Stimulated activated CD8-positive, alpha-beta memory T cell treated with anti-CD3 and anti-CD28 coated beads, Interleukin-2, amount 100 ng/mL, for 1 hour (primary cell): Measurements from ENCODE around the gene UBE3D.
"Not testable (repeated sequence)": the region's sequence is repeated elsewhere in the genome, so short reads cannot be mapped to it uniquely, and the experiment has no call there.

Experiments used
- DNase-seq, 2 donors: peaks; one replicate each; pipeline ENCODE4 v3.0.0-alpha.2; 2020; ENCODE audit warnings: low read depth in 2 of 2

The UBE3D gene

GRCh38 chr6:83055366-83055964 is 10.2 kb downstream of the UBE3D start:
- no peak for DNase-seq

GRCh38 chr6:83053678-83054077 is 12.0 kb downstream of the UBE3D start:
- DNase-seq: no peak

GRCh38 chr6:83051377-83052172 is 14.1 kb downstream of the UBE3D start:
- no peak for DNase-seq

GRCh38 chr6:83047065-83047754 is 18.4 kb downstream of the UBE3D start:
- no peak for DNase-seq

GRCh38 chr6:83044091-83044768 is 21.4 kb downstream of the UBE3D start:
- DNase-seq: no peak

- DNase-seq: no peak
These were observed 23.1 kb downstream of the UBE3D start for GRCh38 chr6:83042467-83043053.

GRCh38 chr6:83038246-83038645 is 27.4 kb downstream of the UBE3D start:
- DNase-seq: no peak

- no peak for DNase-seq
These were observed 34.0 kb downstream of the UBE3D start for GRCh38 chr6:83031689-83032088.

GRCh38 chr6:83019741-83020140 is 45.9 kb downstream of the UBE3D start:
- no peak for DNase-seq

GRCh38 chr6:83011131-83011530 is 54.5 kb downstream of the UBE3D start:
- DNase-seq: not testable (repeated sequence)

GRCh38 chr6:83008626-83009025 is 57.0 kb downstream of the UBE3D start:
- no peak for DNase-seq

GRCh38 chr6:83006270-83006905 is 59.3 kb downstream of the UBE3D start:
- DNase-seq: no peak

- no peak for DNase-seq
These were observed 69.5 kb downstream of the UBE3D start for GRCh38 chr6:82996156-82996555.

GRCh38 chr6:82995066-82995465 is 70.6 kb downstream of the UBE3D start:
- no peak for DNase-seq

- DNase-seq: no peak
These were observed 75.8 kb downstream of the UBE3D start for GRCh38 chr6:82989736-82990290.

GRCh38 chr6:82988930-82989351 is 76.7 kb downstream of the UBE3D start:
- DNase-seq: no peak

- DNase-seq: no peak
These were observed 77.7 kb downstream of the UBE3D start for GRCh38 chr6:82987951-82988350.

- no peak for DNase-seq
These were observed 78.2 kb downstream of the UBE3D start for GRCh38 chr6:82987416-82987815.

- no peak for DNase-seq
These were observed 80.9 kb downstream of the UBE3D start for GRCh38 chr6:82984720-82985119.

GRCh38 chr6:82980086-82980485 is 85.6 kb downstream of the UBE3D start:
- DNase-seq: no peak

GRCh38 chr6:82979657-82980056 is 86.0 kb downstream of the UBE3D start:
- no peak for DNase-seq
